Cardiac septum (tissue), 1 donor: ENCODE measurements around the gene FBXO44. TPM values are rescaled to one million over a fixed set of nuclear protein-coding genes. Genes with fewer than 3 reads are reported as not detected.

Experiments used
- DNase-seq: peaks from one replicate; pipeline ENCODE4 v3.0.0-alpha.2; 2020; ENCODE audit warnings: low spot score
- intact Hi-C: fragments of 100-400 bp; cut with DNase I; formaldehyde crosslinking; loops from one replicate; pipeline ENCODE4 v1.14.0; 2022
- total RNA-seq: library from RNA; stranded (reverse); fragmentation: NEBNext Ultra II Directional; extraction: Animal tissue kit (Norgen Biotek cat#: 25700); gene quantifications from one replicate; pipeline ENCODE4 v1.2.1, GENCODE V29; 2021
- donor health status: DM: no; HTN: no; CAD: no.

The FBXO44 gene
- total RNA-seq, 1 donor from 2014 or later = 19.8 TPM

- intact Hi-C loops = no loop called here
- DNase-seq = no peak
These were observed 2.4 kb upstream of the FBXO44 start for GRCh38 chr1:11652203-11652780.

- DNase-seq = no peak
- intact Hi-C loops = no loop called here
These were observed 1.4 kb upstream of the FBXO44 start for GRCh38 chr1:11653101-11653860.

- intact Hi-C loops = no loop called here
- DNase-seq = no peak
These were observed 878 bp upstream of the FBXO44 start for GRCh38 chr1:11653861-11654136.

- intact Hi-C loops = no loop called here
- no peak for DNase-seq
These were observed 497 bp downstream of the FBXO44 start for GRCh38 chr1:11654939-11655808.

GRCh38 chr1:11657654-11658053, 3.0 kb downstream of the FBXO44 start:
- intact Hi-C loops = no loop called here
- no peak for DNase-seq

GRCh38 chr1:11658542-11658941, 3.9 kb downstream of the FBXO44 start:
- no peak for DNase-seq
- intact Hi-C loops = no loop called here

GRCh38 chr1:11659748-11660147, 5.1 kb downstream of the FBXO44 start:
- intact Hi-C loops = no loop called here
- DNase-seq = no peak

GRCh38 chr1:11661103-11661502, 6.4 kb downstream of the FBXO44 start:
- intact Hi-C loops = no loop called here
- no peak for DNase-seq

- intact Hi-C loops = no loop called here
- no peak for DNase-seq
These were observed 9.8 kb downstream of the FBXO44 start for GRCh38 chr1:11664336-11665065.

- intact Hi-C loops = no loop called here
- DNase-seq = no peak
These were observed 13.8 kb downstream of the FBXO44 start for GRCh38 chr1:11668516-11668915.

GRCh38 chr1:11670747-11671146, 16.1 kb downstream of the FBXO44 start:
- intact Hi-C loops = no loop called here
- no peak for DNase-seq

GRCh38 chr1:11671205-11671543, 16.5 kb downstream of the FBXO44 start:
- no peak for DNase-seq
- intact Hi-C loops = no loop called here

GRCh38 chr1:11671544-11672286, 17.0 kb downstream of the FBXO44 start:
- no peak for DNase-seq
- intact Hi-C loops = no loop called here

- intact Hi-C loops = no loop called here
- DNase-seq = no peak
These were observed 18.6 kb downstream of the FBXO44 start for GRCh38 chr1:11673089-11673769.

GRCh38 chr1:11674488-11674887, 19.8 kb downstream of the FBXO44 start:
- no peak for DNase-seq
- intact Hi-C loops = no loop called here

- no peak for DNase-seq
These were observed 20.6 kb downstream of the FBXO44 start for GRCh38 chr1:11675325-11675724.

GRCh38 chr1:11676386-11677103, 21.9 kb downstream of the FBXO44 start:
- intact Hi-C loops = no loop called here
- DNase-seq = no peak

More at GRCh38 chr1:11675325-11675724, 20.6 kb downstream of the FBXO44 start:
- intact Hi-C loops = no loop called here

GRCh38 chr1:11678442-11678841, 23.8 kb downstream of the FBXO44 start:
- intact Hi-C loops = no loop called here

More at GRCh38 chr1:11678442-11678841, 23.8 kb downstream of the FBXO44 start:
- DNase-seq = no peak
